ENCODE data around the gene DUSP1.

The DUSP1 gene

DNA sequence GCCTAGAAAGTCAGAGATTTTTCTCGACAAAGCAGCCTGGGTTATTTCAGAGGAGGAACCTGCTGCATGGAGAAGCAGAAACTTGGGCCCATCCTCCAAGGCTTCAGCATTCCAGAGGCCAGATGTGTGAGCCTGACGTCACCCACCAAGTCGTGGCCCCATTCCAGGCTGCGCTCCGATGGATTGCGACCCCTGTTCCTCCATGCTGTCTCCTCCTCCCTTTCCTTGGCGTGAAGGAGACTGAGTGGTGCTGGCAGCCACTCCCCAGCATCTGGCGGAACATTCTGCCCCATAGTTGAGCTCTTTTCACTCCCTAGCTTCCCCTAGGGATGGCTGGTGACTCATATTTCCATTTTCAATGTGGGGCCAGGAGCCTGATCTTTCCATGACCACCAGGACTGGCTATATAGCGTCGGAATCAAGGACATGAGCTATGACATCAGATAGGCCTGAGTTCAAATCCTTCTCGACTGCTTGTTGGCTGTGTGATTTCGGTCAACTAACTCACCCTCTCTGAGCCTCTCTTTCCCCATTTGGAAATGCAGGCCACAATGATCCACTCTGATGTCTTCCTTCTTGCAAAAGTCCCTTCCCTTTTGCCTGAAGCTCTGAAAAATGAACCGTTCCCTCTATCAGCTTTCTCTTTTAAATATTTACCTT is 24.5 kb upstream of the DUSP1 start:
- ChIA-PET POLR2A (interaction anchor here (0.7 to 7.7 kb wide), 6 partner anchors 18 to 131 kb away, joined by 3 to 78 read pairs (median 4); partner anchors contain the start of gene DUSP1), CTCF (interaction anchor here (0.9 to 3.0 kb wide), 7 partner anchors 12 to 84 kb away, joined by 3 to 12 read pairs (median 3); no protein-coding TSS in a partner anchor)
- no peak for DNase-seq (ENCODE audit: low read depth, low spot score)
- TF ChIP-seq, protein P1, sequence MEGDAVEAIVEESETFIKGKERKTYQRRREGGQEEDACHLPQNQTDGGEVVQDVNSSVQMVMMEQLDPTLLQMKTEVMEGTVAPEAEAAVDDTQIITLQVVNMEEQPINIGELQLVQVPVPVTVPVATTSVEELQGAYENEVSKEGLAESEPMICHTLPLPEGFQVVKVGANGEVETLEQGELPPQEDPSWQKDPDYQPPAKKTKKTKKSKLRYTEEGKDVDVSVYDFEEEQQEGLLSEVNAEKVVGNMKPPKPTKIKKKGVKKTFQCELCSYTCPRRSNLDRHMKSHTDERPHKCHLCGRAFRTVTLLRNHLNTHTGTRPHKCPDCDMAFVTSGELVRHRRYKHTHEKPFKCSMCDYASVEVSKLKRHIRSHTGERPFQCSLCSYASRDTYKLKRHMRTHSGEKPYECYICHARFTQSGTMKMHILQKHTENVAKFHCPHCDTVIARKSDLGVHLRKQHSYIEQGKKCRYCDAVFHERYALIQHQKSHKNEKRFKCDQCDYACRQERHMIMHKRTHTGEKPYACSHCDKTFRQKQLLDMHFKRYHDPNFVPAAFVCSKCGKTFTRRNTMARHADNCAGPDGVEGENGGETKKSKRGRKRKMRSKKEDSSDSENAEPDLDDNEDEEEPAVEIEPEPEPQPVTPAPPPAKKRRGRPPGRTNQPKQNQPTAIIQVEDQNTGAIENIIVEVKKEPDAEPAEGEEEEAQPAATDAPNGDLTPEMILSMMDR (IDR thresholded peaks at IDR 0.05; ENCODE audit: insufficient read depth, low read length, missing control alignments) = no peak
- no peak overlapping the region for H3K4me3 ChIP-seq (ENCODE audit: low read depth, low read length)

GRCh38 chr5:172793577-172794488 is 22.8 kb upstream of the DUSP1 start:
- no peak for DNase-seq (ENCODE audit: low read depth, low spot score)
- TF ChIP-seq, protein P1 (IDR thresholded peaks at IDR 0.05; ENCODE audit: insufficient read depth, low read length, missing control alignments) = no peak
- ChIA-PET POLR2A (interaction anchor here (2.3 to 7.7 kb wide), 2 partner anchors 17 to 23 kb away, joined by 9 to 78 read pairs; partner anchors contain the start of gene DUSP1), CTCF (interaction anchor here (1.0 to 3.0 kb wide), 4 partner anchors 10 to 74 kb away, joined by 3 to 12 read pairs (median 4); no protein-coding TSS in a partner anchor)
- H3K4me3 ChIP-seq (ENCODE audit: low read depth, low read length) = no peak overlapping the region

GRCh38 chr5:172792701-172793570 is 21.9 kb upstream of the DUSP1 start:
- DNase-seq (ENCODE audit: low read depth, low spot score) = no peak
- TF ChIP-seq, protein P1 (IDR thresholded peaks at IDR 0.05; ENCODE audit: insufficient read depth, low read length, missing control alignments) = no peak
- ChIA-PET CTCF (interaction anchor here (1.0 to 2.0 kb wide), 2 partner anchors 16 to 76 kb away, joined by 5 to 8 read pairs; no protein-coding TSS in a partner anchor), POLR2A (interaction anchor here (1.0 to 7.7 kb wide), 2 partner anchors 15 to 22 kb away, joined by 4 to 78 read pairs; partner anchors contain the start of gene DUSP1)
- H3K4me3 ChIP-seq (ENCODE audit: low read depth, low read length) = no peak overlapping the region

- H3K4me3 ChIP-seq (ENCODE audit: low read depth, low read length) = no peak overlapping the region
- CTCF ChIA-PET = interaction anchor here (2.0 kb wide), 1 partner anchor 75 kb away, joined by 8 read pairs; no protein-coding TSS in a partner anchor
- TF ChIP-seq, protein P1 (IDR thresholded peaks at IDR 0.05; ENCODE audit: insufficient read depth, low read length, missing control alignments) = no peak
- DNase-seq (ENCODE audit: low read depth, low spot score) = no peak
- POLR2A ChIA-PET = interaction anchor here (1.0 to 7.7 kb wide), 2 partner anchors 14 to 21 kb away, joined by 4 to 78 read pairs; partner anchors contain the start of gene DUSP1
These were observed 20.9 kb upstream of the DUSP1 start for GRCh38 chr5:172791726-172792445.

- CTCF ChIA-PET = interaction anchor here (1.0 to 2.1 kb wide), 3 partner anchors 9 to 75 kb away, joined by 3 to 8 read pairs (median 5); no protein-coding TSS in a partner anchor
- TF ChIP-seq, protein P1 (IDR thresholded peaks at IDR 0.05; ENCODE audit: insufficient read depth, low read length, missing control alignments) = no peak
- H3K4me3 ChIP-seq (ENCODE audit: low read depth, low read length) = no peak overlapping the region
- POLR2A ChIA-PET = interaction anchor here (7.7 kb wide), 1 partner anchor 21 kb away, joined by 78 read pairs; the partner anchor contains the start of gene DUSP1
- no peak for DNase-seq (ENCODE audit: low read depth, low spot score)
These were observed 20.3 kb upstream of the DUSP1 start for GRCh38 chr5:172791286-172791685.
